ENCODE results near the gene VPS36.
"Not testable (repeated sequence)": the region's sequence is repeated elsewhere in the genome, so short reads cannot be mapped to it uniquely, and the experiment has no call there.

Gene VPS36

DNA sequence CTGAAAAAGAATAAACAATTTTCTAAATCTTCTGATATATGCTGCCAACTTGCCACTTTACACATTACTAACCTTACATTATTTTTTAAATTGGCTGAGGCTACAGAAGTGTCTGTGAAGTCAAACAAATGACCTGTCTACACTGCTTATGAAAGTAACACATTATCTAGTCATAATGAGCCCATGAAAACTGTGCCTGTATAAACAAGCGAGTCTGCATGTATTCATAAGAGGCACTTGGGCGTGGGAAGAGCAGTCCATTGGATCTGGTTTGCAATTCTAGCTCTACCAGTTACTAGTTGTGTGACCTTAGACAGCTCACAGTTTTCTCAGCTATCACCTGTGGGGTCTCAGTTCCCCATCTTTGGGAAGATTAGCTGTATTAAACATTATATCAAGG lies 3.1 kb downstream of the VPS36 start:
- in situ Hi-C loops (cut with MboI; ENCODE audit: low sequenced_read_pairs): no loop called here

DNA sequence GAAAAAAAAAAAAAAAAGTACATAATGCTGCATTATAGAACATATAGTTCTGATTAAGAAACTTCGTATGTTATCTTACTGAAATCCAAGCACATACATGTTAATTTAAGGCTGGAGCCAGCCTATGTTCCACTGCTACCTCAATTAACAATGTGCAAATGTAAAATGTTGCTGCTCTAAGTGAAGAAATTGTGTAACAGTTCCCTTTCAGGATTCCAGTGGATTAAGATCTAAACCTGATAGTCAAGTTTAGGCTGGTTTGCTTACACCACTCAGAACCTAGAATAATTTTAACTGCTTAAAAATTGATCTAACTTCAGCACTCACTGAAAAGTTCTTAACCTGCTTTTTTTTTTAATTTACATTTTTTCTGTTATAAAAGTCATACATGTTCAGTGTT lies 4.2 kb downstream of the VPS36 start:
- in situ Hi-C loops (cut with MboI; ENCODE audit: low sequenced_read_pairs): no loop called here

DNA sequence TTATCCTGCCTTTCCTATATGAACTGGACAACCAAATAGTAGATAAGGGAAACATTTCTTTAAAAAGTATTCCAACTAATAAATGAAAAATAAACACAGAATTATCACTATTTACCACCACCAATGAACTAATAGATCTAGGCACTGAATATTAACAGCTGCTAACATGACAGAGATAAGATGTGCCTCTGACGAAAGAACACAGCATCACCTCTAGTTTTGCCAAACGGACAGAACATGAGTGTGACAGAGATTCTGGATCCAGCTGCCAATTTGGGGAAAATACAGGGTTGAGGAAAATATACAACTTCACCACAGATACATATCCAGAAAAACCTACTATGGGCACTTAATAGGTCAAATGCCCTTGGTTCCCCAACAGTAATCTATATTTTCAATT lies 18.0 kb downstream of the VPS36 start:
- in situ Hi-C loops (cut with MboI; ENCODE audit: low sequenced_read_pairs): no loop called here

DNA sequence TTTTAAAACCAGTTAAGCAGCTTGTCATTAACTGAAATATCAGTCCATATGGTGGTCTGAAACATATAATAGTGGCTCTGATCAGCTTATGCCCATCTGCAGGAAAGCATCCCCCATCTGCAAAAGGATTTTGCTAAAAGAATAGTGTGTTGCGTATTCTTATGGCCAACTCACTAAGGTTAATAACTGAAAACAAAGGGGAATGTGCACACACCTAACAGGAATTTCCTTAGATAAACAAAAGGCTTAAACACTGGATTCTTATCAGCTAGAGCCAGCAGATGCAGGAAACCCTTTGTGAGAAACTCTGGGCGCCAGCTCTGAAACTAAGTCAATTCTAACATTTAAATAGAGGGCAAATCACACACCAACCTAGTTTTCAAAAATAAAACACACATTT lies 22.1 kb downstream of the VPS36 start:
- in situ Hi-C loops (cut with MboI; ENCODE audit: low sequenced_read_pairs): no loop called here

DNA sequence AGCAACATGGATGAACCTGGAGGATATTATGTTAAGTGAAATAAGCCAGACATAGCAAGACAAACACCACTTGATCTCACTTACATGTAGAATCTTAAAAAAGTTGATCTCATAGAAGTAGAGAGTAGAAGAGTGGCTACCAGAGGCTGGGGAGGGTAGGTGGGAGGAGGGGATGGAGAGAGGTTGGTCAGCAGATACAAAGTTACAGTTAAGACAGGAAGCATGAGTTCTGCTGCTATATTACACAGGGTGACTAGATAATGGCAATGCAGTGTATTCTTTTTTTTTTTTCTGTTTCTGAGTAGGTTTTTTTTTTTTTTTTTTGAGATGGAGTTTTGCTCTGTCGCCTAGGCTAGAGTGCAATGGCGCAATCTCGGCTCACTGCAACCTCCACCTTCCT lies 29.2 kb downstream of the VPS36 start:
- in situ Hi-C loops (cut with MboI; ENCODE audit: low sequenced_read_pairs): no loop called here

DNA sequence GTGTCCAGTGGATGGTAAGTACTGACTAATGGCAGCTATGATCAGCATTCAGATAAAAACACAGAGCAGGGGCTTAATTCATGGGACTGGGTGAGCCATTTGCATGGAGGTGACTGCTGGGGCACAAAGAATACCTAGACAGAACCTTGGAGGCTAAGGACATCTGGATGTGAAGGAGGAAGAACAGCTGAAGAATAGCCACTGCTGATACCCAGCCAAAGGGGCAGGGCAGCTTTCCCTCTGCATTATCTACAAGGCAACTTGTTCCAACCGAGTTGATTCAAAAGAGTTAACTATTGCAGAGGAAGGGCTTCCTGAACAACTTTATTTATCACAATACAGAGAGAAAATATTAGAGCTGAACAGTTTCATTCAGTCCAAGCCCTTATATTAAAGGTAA lies 31.4 kb downstream of the VPS36 start:
- in situ Hi-C loops (cut with MboI; ENCODE audit: low sequenced_read_pairs): no loop called here

DNA sequence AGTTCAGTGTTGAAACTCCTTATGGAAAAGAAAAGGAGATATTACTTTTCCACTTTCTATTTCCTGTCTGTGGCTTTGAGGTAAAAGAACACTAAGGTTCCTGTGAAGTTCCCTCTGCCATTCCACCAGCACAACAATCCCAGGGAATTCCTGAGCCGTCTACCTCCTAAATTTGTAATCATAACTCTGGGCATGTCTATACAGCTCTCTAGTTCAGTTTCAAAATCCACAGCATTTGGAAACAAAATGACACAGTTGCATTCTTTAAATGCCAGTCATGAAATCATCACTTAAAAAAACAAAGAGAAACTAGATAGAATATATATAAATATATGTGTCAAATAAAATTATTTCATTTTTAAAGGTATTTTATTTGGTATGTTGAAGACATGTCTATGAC lies 35.5 kb downstream of the VPS36 start:
- in situ Hi-C loops (cut with MboI; ENCODE audit: low sequenced_read_pairs): no loop called here

DNA sequence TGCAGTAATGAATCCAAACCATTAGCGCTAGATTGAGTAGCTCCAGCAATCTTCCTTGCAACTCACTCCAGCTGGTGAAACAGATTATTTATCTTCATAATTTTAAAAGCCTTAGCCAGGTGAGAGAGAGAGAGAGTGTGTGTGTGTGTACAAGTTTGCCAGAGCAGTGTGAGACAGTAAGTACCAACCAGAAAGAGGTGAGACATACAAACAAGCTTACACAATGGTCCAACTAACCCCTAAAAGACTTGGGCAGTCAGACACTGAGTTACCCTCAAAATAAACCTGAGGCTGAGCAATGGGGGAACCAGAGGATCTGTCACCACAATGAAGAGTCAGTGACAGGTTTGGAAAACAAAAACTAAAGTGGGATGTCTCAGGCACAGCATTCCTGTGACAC lies 36.4 kb downstream of the VPS36 start:
- in situ Hi-C loops (cut with MboI; ENCODE audit: low sequenced_read_pairs): no loop called here

DNA sequence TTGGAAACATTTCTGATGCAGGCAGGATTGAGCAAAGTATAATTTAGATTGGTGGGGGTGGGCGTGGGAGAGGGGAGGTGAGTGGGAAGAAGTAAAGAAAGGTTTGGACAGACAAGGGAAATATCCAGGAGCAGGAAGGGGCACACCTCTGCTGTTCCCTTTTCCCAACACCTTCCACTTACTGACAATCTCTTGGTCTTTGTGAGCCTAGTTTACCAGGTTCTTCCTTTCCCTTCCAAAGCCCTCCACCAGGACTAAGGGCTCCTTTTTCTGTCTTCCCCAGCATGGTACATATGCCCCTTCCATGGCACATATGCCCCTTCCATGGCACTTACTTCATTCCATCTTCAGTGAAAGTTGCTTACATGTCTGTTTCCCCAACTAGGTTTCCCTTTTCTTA lies 38.3 kb downstream of the VPS36 start:
- in situ Hi-C loops (cut with MboI; ENCODE audit: low sequenced_read_pairs): no loop called here

DNA sequence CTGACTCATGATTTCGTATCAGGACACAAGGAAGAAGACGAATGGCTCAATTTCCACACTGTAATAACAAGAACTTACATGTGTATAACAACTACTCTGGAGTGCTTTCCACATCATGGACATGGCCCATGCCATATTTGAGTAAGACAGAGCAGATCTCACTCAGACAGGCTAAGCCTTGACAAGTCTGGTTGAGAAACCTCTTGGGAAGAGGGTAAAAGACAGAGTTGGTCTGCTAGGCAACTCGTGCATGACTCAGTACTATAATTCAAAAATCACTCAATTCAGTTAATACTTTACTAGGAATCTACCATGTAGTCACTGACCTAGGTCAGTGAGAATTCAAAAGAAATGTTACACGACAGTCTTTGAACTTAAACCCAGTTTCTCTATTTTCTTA lies 38.8 kb downstream of the VPS36 start:
- in situ Hi-C loops (cut with MboI; ENCODE audit: low sequenced_read_pairs): no loop called here

DNA sequence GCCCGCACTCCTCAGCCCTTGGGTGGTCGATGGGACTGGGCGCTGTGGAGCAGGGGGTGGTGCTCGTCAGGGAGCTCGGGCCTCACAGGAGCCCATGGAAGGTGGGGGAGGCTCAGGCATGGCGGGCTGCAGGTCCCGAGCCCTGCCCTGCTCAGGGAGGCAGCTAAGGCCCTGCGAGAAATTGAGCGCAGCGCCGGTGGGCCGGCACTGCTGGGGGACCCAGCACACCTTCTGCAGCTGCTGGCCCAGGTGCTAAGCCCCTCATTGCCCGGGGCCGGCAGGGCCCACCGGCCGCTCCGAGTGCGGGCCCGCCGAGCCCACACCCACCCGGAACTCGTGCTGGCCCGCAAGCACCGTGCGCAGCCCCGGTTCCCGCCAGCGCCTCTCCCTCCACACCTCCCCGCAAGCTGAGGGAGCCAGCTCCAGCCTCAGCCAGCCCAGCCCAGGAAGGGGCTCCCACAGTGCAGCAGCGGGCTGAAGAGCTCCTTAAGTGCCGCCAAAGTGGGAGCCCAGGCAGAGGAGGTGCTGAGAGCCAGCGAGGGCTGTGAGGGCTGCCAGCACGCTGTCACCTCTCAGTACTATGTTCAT lies 42.3 kb downstream of the VPS36 start:
- in situ Hi-C loops (cut with MboI; ENCODE audit: low sequenced_read_pairs): not testable (repeated sequence)

DNA sequence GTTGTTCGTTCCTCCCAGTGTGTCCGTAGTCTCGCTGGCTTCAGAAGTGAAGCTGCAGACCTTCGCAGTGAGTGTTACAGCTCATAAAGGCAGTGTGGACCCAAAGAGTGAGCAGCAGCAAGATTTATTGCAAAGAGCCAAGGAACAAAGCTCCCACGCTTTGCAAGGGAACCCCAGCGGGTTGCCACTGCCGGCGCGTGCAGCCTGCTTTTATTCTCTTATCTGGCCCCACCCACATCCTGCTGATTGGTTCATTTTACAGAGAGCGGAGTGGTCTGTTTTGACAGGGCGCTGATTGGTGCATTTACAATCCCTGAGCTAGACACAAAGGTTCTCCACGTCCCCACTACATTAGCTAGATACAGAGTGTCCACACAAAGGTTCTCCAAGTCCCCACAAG lies 43.0 kb downstream of the VPS36 start:
- in situ Hi-C loops (cut with MboI; ENCODE audit: low sequenced_read_pairs): not testable (repeated sequence)

DNA sequence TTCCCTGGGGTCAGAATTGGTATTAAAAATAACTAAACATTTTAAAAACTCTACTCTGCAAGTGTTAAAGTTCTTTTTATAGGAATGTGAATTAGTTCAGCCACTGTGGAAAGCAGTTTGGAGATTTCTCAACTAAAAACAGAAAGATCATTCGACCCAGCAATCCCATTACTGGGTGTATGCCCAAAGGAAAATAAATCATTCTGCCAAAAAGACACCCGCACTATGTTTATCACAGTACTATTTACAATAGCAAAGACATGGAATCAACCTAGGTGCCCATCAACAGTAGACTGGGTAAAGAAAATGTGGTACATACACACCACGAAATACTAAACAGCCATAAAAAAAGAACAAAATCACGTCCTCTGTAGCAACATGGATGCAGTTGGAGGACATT lies 43.8 kb downstream of the VPS36 start:
- in situ Hi-C loops (cut with MboI; ENCODE audit: low sequenced_read_pairs): no loop called here

DNA sequence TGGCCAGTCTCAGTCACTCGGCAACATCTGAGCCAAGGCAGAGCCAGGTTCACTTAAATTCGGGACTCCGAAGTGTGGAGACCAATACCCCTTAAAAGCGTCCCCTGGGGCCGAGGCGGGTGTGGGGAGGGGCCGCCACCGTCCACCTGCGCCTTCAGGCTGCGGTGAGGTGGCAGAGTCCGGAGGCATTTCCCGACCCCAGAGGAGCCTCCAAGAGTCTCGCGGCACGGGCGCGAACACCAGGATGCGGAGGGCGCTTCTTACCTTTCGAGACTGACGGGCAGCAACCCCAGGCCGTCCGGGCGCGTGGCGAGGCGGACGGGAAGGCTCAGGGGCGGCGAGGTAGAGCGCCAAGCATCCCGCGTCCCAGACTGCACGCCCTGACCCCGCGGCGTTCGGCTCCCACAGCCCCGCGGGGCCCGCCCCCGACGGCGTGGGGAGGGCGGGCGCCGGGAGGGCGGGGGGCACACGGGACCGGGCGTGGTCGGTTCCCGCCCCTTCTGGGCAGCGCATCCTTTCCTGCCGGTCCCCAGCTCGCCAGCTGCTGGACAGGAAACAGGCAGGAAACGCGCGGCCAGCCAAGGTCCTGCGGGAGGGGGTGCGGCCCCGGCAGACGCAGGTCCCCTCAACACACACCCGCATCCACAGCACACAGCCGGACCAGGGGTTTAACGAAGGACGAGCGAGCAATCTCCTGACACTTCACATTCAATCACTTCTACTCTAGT lies 44.5 kb downstream of the VPS36 start, which contains the start of gene THSD1:
TSS of gene THSD1 (minus strand) at position 406 of the 728 bp plus-strand sequence. CDS start 3,572 bp downstream, outside the sequence.
- in situ Hi-C loops (cut with MboI; ENCODE audit: low sequenced_read_pairs): no loop called here

DNA sequence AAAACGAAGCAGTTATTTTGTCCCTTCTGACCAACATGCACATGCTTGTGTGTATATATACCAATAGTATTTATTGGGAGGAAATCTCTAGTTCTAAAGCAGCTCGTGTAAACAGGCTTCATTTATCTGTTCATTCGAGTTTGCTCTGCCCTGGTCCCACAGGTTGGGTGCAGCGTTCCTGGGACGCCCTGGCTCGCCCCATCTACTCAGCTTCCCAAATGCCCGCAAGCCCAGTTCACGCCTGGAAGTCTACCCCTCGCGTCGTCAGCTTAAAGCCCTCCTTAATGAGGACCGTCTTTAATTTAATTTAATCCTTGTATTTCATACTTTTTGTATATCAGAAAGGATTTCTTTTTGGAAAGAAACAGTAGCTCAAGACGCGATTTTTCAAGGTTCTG lies 45.1 kb downstream of the VPS36 start:
- in situ Hi-C loops (cut with MboI; ENCODE audit: low sequenced_read_pairs): no loop called here

DNA sequence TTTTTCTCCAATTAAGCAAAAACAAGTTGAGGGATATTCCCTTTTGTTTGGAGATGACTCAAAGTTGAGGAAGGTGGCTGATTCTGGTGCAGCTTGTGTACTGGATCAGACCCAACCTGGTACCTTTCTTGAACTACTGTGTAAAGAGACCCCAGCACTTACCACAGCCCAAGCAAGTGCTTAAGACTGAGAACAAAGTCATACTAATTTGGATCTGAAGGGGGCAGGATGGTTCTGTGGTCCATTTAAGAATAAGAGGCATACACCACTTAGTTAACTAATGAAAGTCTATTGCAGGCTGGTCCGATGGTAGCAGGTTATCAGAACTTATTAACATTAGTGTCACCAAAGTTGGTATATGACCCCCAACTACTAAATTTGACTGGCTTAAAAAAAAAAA lies 50.7 kb downstream of the VPS36 start:
- in situ Hi-C loops (cut with MboI; ENCODE audit: low sequenced_read_pairs): no loop called here

DNA sequence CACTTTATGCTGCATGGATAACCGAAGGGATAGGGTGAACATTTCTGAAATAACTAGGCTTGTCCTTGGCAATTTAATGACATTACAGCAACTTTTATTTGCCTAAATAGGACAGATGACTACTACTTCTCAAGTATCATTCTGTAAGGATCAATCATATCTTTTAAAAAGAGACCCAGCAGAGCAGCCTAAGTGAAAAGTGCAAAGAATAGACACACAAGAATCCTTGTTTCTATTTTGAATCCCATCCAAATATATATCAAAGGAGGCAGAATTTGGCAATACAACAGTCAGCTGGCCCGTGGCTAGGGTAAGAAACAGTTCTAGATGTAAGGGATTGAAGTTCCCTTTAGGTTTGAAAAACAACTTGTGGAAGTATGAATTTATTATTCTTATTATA lies 51.4 kb downstream of the VPS36 start:
- in situ Hi-C loops (cut with MboI; ENCODE audit: low sequenced_read_pairs): no loop called here

DNA sequence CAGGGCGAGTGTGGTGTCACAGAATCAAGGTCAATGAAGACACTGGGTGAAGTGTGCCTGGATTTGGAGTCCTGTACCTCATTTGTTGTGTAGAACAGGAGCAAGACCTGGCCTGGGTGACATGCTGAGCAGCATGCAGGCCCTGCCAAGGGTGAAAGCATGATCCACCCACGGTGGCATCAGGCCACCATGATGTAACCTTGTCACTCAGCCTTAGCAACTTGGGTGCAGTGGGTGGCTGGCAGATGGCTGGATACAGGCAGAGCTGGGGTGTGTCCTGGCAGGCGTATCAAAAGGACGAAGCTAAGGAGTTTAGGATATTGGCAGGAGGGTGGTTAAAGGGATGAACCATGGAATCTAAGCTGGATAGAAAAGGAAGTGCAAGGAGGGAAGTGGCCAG lies 54.7 kb downstream of the VPS36 start:
- in situ Hi-C loops (cut with MboI; ENCODE audit: low sequenced_read_pairs): no loop called here

DNA sequence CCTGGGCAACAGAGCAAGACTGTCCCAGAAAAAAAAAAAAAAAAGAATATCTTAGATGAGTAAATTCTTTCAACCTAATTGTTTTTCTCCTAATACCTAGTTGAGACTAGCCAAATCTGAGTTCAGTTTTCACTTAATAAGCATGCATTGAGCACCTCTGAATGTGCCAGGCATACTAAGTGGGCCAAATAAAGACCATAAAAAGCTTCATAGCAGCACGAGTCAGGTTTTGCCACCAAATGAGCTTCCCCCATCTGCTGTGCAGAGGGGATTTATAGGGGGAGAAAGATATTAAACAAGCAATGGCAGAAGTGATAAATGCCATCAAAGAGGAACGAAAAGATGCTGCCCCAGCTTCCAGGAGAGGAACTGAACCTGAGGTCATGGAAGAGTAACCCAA lies 55.8 kb downstream of the VPS36 start:
- in situ Hi-C loops (cut with MboI; ENCODE audit: low sequenced_read_pairs): no loop called here

DNA sequence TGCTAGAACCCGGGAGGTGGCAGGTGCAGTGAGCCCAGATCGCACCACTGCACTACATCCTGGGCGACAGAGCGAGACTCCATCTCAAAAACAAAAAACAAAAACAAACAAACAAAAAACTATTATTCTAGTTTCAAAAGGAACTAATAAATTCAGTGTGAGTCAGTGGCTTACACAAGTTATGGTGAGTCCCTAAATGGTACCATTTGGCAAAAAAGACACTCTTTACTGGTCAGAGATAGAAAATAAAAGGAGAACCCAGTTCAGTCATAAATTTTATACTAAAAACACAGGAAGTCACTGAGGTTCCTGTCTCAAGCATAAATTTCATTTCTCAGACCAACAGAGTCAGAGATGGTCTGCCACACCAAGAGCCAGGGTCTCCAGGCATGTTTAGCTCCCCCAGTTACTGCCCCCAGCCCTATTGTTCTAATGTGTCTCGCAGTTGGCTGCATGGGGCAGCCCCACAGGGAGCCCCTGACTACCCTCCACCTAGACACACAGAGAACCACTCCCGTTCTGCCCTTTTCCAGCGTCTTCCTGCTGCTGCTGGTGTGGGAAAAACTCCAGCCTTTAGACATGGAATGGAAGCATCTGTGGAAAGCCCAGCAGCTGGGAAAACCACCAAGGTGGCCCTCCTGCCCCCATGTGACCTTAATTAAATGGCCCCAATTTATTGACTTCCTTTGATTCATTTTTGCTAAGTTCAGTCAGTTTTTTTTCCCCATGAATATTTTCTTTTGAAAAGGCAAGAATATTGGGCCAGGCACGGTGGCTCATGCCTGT lies 56.7 kb downstream of the VPS36 start:
- in situ Hi-C loops (cut with MboI; ENCODE audit: low sequenced_read_pairs): no loop called here

DNA sequence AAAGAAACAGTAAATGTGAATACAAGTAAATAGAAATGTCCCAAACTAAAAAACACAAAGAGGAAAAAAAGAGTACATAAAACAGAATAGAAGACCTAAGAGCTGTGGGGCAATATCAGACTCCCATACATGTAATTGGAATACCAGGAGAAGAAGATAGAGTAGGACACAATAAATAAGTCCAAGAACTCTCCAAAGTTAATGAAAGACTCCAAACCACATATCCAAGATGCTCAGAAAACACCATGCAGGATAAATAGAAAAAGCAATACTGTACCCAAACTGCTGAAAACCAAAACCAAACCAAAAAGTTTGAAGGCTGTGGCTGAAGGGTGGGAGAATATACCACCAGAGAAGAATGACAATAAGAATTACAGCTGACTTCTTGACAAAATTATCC lies 62.7 kb downstream of the VPS36 start:
- in situ Hi-C loops (cut with MboI; ENCODE audit: low sequenced_read_pairs): no loop called here

DNA sequence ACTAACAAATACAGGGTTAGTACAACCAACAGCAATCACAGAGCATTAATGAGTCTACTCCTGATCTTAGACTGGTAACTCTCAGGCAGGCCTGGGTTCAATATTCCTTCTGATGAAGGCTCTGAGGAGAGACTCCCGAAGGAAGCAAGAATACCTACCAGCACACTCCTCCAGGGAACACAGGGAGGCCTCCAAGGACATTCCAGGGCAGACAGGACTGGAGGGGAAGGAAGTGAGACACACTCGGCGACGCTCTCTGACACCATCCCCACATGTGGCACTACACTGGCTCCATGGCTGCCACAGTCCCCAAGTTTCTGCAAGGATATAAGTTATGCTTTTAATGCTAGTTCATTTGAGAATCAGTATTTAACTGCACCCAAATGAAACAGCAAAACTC lies 64.6 kb downstream of the VPS36 start:
- in situ Hi-C loops (cut with MboI; ENCODE audit: low sequenced_read_pairs): no loop called here

Measured in hTERT RPE-1 (cell line).